Stimulated activated CD8-positive, alpha-beta memory T cell treated with anti-CD3 and anti-CD28 coated beads, Interleukin-7, amount 100 ng/mL, for 24 hours (primary cell): ENCODE measurements around the gene CD9.

ENCODE experiments used
- DNase-seq: peaks from one replicate; pipeline ENCODE4 v3.0.0-alpha.2; 2020; ENCODE audit warnings: low read depth

The CD9 gene

DNA sequence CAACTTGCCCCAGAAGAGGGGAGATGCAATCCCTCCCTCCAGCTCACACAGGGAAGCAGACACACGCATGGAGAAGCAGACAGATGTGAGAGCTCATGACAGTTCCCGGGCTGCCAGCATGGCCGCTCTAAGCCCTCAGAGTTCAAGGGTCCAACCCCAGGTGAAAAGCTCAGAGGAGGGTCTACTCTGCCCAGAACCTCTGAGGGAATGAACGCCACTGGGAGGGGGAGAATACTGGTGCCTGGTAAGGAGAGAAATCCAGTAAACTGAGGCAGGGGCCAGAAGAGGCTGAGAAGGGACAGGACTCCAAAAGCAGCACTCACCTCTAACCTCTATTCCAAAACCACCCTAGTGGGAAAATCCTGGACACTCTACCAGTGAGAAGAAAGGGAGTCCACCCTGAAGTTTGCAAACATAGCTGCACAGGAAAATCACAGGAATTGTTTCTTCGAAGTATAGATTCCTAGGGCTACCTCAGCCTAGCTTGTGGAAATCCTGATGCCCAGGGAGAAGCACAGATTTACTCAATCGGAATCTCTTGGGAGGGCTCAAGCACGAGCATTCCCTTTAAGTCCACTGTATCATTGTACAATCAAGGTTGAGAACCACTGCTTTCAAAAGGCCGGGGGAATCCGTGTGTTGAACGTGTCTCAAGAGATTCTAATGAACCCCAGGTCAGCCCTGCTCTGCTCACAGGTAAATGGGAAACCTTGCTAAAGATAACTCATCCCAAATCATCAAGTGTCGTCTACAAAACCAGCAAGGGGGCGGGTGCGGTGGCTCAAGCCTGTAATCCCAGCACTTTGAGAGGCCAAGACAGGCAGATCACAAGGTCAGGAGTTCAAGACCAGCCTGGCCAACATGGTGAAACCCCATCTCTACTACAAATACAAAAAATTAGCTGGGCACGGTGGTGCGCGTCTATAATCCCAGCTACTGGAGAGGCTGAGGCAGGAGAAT is 76.0 kb downstream of the CD9 start:
- DNase-seq, result no peak

DNA sequence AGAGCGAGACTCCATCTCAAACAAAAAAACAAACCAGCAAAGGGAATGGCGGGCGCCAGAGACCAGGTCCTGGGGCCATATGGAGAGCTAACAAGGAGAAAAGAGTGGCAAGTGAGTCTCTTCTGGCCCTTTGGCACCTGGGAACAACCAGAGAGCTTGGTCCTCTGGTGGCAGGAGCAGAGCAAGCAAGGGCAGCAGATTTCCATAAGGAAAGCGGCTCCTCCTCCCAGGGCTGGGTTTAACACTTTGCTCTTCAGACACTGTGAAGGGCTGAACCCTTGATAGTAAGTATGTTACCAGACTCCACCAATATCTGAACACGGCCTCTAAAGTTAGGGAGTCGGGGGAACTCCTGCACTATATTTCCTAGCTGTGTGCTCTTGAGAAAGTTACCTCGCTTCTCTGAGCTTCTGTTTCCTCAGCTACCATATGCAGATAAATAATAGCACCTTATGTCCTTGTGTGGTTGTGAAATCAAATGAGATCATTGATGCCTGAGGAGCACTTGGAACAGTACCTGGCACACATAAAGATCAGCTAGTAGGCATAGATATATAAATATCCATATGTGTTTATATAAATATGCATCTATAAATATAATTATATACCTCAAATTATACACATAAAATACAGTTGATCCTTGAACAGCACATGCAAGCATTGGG is 76.9 kb downstream of the CD9 start:
- DNase-seq, result no peak

DNA sequence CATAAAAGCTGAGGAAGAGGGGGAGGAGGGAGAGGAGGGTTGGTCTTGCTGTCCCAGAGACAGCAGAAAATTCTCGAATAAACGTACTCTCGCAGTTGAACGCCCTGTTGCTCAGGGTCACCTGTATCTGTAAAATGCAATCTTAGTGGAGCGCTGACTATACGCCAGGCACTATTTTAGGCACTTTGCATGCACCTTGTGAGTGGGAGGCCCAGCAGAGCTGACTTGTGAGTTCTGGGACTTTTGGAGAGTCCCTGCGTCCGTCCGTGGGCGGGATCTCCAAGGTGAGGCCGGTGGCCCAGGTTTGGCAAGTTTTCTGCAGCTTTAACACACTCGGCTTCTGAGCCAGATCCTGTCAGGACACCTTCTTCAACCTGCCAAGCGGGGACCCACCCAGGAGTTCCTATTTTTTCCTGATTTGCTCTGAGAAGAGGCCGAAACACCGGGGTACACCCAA is 77.8 kb downstream of the CD9 start:
- DNase-seq, result peak; percentile 5

DNA sequence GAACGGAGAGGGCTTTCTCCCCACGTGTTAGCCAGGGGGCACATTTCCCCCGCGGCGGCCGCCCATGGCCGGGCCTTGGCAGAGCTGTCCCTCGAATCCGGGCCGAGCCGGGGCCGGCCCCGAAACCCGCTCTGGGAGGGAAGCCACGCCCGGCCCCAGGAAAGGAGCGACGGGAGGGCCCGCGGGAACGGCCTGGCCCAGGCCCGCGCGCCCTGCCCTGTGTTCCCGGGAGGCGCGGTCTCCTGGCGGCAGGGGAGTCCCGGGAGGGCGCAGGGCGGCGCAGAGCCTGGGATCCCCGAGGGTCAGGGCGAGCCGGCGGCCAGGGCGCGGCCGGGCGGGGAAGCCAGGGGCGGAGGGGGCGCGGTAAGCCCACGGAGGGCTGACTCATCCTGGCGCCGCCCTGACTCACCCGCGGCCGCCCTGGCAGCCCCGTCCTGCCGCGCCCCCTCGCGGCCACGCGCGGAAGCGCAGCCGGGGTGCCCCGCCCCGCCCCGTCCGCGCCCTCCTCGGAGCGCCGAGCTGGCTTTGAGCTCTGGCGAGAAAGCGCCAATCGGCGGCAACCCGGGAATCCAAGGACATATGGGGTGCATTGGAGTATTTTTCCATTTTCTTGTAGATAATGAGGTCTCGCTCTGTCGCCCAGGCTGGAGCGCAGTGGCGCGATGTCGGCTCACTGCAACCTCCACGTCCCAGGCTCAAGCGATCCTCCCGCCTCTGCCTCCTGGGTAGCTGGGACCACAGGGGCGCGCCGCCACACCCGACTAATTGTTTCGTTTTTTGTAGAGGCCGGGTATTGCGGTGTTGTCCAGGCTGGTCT is 78.4 kb downstream of the CD9 start:
- DNase-seq, result peak; percentile 61

DNA sequence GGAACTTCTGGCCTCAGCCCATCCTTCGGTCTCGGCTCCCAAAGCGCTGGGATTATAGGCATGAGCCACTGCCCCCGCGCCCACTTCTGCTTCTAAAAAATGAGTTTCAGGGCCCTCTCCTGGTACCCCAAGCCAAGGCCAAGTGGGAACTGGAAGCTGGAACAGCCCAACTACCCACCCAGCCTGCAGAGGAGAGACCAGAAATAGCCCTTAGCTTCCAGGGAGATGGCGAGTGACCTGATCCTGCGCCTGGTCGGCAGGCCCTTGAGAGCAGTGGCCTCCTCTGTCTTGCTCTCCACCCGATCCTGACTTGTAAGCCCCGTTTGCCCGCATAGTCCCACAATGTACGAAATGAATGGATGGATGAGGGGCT is 79.0 kb downstream of the CD9 start:
- DNase-seq, result no peak

DNA sequence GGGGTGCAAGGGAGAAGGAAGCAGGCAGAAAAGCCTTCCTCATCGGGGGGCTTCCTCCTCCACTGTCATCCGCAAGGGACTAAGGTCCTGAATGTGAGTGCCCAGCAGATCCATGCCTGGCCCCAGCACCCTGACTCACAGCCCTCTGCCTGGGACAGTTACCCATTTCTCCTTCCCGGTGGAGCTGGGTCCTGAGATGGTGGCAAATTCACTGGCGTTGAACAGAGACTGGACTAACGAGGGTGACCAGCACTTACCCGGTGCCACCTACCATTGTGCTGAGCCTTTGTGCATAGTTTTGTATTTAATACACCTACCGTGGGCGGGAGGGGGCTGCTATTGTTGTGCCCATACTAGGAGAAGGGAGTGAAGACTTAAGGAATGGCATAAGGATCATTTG is 79.4 kb downstream of the CD9 start:
- no peak for DNase-seq

DNA sequence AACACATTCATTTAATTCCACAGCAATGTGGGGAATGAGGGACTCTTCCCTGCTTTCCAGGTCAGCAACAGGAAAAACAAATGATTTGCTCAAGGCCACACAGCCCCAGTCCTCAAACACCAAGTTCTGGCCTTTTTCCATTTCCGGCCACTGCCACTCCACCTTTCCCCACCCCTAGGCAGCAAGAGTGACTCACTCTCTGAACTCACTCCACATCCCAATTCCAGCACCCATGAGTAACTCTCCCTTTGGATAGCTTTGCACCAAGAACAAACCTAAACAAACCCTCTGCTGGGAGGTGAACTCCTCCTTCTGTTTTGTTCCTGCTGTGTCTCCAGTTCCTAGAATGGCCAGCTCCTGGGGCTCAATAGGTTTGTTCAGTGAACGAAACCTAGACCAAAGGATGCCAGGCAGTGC is 79.9 kb downstream of the CD9 start:
- DNase-seq, result no peak

DNA sequence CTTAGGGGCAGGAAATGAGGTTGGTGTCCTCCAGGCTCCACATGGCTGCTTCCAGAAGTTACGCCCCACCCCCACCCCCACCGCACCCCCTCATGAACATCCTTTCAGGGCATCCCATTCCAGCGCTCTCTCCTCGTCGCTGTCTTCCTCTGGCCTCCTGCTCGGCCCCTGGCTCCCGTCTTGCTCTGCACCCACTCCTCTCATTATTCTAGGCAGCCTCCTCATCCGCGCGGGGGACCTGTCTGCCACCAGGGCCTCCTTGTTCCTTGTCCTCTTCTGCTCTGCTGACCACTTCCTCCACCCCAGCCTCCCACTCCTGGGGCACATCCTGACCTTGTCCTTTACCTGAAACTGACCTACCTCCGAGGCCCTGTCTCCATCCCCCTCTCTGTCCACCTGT is 80.5 kb downstream of the CD9 start:
- DNase-seq, result no peak

DNA sequence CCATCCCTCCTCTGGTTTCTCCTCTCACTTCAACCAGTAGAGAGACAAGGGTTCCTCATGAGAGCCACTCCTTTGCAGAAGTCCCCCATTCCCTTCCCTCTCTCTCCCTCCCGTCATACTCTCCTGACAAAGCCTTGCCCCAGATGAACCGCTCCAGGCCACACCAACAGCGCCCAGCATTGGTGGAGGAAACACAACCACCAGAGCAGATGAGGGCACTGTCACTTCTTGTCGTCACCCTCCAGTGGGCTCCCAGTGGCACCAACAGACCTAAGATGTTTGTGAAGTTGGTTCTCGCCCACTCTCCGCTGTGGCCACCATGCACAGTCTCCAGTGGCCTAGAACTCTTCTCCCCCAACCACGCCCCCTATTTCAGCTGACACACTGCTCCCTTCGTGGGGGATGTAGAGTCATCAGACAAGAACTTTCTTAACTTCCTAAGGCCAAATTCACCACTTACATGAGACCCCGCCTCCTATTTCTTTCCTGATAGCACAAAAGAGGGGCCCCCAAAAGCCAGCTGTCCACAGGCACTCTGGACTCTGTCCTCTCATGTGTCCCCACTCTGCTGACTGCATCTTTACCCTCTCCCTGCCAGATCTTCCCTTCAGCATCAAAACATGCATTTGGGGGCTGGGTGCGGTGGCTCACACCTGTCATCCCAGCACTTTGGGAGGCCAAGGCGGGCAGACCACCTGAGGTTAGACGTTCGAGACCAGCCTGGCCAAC is 81.0 kb downstream of the CD9 start:
- DNase-seq, result no peak

DNA sequence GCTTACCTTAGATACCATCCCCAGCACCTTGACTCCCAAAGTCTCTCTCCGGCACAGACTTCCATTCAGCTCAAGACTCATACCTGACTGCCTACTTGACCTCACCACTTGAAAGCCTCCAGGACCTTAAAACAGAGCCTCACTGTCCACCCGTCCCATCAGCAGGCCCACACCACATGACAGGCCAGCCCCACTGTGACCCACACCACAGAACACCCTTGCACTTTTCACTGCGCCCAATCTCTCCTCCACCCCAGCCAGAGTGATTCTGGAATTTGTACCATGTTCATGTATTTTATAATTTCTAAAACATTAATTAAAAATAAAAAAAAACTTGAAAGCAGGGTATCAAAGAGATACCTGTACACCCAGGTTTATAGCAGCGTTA is 82.2 kb downstream of the CD9 start:
- no peak for DNase-seq

DNA sequence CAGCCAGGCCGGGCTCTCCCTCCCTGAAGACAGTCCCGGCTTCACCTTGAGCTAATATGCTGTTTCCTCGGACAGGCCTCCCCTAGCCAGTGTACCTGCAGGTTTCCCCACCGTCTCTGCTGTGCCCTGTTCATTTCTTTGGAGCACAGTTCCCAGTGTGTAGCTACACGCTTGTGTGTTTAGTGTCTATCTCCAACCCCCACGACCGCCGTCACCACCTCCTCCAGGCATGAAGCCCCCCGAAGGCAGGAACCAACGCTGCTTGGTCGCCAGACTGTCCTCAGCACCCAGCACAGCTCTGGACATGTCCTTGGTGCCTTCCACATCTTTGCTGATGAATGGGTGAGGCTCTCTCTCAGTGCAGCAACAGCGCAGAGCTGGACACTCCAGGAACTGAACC is 84.1 kb downstream of the CD9 start:
- DNase-seq, result no peak

DNA sequence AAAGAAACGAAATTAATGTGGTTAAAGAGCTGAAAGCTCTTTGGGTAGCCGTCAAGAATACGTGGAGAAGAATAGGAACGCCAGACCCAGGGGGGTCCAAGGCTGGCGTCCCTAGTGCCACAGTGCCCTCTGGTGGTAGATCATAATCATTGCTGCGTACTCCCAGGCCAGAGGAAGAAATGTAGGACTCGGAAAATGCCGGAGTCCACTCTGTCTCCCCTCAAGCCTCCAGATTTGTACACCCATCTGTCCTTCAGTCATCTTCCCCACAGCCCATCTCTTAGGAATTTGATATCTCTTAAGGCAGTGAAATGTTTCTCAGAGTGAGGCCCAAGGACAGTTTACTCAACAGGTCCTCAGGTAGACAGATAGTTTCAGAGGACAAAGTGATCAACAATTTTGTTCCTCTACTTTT is 84.9 kb downstream of the CD9 start:
- peak; percentile 9 for DNase-seq

DNA sequence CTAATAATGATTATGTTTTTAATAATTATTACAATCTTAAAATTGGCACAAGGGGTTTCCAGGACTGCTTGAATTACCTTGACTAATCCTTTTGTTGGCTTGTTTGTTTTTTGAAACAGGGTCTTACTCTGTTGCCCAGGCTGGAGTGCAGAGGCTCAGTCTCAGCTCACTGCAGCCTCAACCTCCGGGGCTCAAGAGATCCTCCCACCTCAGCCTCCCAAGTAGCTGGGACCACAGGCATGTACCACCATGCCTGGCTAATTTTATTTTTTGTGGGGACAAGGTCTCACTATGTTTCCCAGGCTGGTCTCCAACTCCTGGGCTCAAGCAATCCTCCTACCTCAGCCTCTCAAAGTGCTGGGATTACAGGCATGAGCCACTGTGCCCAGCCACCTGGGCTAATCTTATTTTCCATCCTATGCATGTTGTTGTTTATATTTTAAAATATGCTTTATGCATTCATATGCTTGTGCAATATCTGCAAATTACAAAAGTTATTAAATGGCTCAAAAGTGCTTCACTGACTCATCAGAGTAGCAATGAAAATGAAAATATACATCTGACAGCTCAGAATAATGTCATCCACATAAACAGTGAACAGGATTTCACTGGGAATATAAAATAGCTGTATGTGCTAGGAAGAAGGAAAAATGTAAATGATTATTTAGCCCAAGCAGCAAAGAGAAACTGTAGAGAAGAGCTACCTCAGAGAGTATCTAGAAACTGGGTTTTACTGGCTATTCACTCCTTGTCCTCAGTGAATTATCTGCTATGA is 85.5 kb downstream of the CD9 start:
- no peak for DNase-seq
